GM18870 (cell line): Measurements from ENCODE around the gene RNF141.

Source experiments
- ATAC-seq: cut with Tn5 transposase; IDR thresholded peaks from one replicate; pipeline ENCODE4 v1.9.1; 2021; ENCODE audit warnings: moderate library complexity; ENCODE audit not compliant: unreplicated experiment

Gene RNF141

GRCh38 chr11:10561947-10562346 is 21.0 kb upstream of the RNF141 start:
- ATAC-seq: no peak

- ATAC-seq: no peak
Observed at GRCh38 chr11:10561043-10561818, 20.2 kb upstream of the RNF141 start.

DNA sequence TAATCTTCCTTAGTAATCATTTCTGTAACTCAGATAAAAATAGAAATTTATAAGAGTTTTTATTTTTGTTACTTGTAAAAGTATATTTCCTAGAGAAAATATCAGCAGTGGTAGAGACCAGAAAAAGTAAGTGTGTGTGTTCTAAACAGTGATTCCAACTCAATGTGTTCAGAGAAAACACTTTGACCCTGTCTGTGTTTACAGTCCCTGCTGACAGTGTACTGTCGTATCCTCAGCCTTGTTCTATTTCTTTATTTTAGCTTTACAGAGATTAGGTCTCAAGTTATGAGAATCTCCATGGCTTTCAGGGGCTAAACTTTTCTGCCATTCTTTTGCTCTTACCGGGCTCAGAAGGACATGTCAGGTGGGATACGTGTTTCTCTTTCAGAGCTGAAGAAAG is 17.3 kb upstream of the RNF141 start:
- no peak for ATAC-seq

DNA sequence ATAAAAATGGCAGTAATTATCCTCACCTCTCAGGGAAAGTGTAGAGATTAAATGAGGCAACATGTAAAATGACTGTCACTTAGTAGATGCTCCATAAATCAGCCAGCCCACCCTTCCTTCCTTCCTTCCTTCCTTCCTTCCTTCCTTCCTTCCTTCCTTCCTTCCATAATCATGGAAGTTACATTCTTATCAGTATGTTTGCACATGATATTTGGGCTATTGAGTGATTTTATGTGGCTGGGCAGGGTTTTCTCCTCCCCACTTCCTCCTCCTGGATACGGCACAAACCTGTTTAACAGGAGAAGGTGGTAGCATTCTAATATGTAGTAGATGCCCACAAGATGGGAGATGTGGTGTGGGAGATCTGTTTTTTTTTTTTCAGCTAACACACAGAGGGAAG is 15.6 kb upstream of the RNF141 start:
- ATAC-seq: no peak

DNA sequence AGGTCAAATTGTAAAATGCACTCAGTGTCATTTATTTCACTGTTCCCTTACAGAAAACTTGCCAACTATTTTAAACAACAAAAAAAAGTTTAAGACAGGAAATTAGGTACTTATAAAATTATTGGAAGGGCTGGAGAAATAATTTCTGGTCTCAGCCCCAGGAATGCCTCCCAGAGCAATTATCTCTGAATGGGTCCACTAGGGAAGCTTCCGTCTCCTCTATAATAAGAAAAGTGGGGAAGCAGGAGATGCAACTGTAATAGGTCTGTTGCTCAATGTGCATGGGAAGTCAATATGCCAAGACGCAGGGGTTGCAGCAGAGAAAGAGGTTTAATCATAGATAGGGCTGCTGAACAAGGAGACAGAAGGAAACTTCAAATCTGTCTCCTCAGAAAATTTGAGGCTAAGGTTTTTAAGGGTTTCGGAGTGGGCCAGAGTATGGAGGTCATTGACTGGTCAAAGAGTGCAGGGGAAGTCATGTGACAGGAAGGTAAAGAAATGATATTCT is 10.9 kb upstream of the RNF141 start:
- no peak for ATAC-seq

DNA sequence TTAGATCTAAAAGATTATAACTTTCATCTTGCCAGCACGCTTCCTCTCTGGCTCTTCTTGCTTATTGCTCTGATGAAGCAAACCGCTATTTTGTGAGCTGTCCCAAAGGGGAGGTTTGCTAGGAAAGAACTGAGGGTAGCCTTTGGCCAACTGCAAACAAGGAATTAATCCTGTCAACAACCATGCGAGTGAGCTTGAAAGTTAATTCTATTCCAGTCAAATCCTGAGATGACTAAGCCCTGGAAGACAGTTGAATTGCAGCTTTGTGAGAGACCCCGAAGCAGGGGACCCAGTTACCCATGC is 10.3 kb upstream of the RNF141 start:
- no peak for ATAC-seq

GRCh38 chr11:10550503-10551289 is 9.7 kb upstream of the RNF141 start:
- ATAC-seq: no peak

DNA sequence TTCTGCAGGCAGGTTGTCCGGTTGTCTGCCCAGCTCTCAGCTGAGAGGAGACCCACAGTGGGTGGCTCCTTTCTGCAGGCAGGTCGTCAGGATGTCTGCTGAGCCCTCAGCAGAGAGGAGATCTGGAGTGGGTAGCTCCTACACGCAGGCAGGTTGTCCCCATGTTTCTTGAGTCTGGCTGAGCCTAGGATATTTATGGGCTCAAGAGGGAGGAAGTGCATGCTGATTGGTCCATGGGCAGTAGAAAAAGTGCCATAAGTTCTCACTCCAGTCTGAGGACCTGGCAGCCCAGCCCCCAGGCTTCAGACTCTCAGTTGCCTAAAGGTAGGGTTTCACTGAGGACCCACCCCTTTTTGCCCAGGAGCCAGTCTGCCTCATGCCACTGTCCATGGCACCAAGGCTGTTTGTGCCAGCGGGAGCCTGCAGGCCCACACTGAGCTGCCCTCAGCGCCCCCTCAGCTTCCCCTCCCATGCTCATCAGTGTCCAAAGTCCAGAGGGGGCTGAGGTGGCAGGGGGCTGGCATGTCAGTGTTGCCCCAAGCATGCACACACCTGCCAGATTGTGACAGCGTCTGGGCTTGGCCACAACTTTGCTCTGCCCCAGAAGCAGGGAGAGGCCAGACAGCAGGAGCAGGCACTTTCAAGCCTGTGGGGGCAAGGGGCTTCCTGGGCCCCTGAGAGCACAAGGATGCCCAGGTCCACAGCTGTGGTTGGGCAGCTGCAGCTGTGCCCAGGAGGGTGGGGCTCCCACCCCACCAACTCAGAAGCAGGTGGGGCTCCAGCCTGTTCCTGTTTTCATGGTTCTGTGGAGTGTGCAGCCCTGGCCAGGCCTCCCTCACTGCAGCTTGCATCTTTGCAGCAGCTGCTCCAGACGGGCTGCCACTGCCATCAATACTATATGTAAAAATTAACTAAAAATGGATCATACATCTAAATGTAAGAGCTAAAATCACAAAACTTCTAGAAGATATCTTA is 3.8 kb upstream of the RNF141 start:
- ATAC-seq: no peak

- ATAC-seq: no peak
Observed at GRCh38 chr11:10543782-10544181, 2.8 kb upstream of the RNF141 start.

- no peak for ATAC-seq
Observed at GRCh38 chr11:10542776-10543175, 1.8 kb upstream of the RNF141 start.

- ATAC-seq: no peak
Observed at GRCh38 chr11:10541561-10541930, 559 bp upstream of the RNF141 start.

DNA sequence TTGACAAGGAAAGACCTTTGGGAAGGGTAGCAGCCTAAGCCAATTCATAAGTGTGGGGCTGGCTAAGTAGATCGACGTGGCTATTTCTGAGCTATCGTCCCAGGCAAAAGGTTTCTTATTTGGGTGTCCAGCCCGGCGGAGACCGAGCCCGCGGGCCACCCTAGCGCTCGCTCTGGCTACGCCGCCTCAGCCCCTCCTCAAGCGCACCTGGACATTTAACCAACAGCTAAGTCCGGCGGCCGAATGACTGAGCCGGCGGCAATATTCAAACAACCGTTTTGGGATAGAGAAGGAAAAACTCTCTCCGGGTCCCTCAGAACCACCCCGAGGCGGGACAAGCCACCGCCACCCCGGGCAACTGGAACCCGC is 457 bp downstream of the RNF141 start:
- peak; percentile 19 for ATAC-seq

GRCh38 chr11:10539339-10539738 is 1.6 kb downstream of the RNF141 start:
- no peak for ATAC-seq

GRCh38 chr11:10538924-10539323 is 2.1 kb downstream of the RNF141 start:
- ATAC-seq: no peak

GRCh38 chr11:10537600-10537999 is 3.4 kb downstream of the RNF141 start:
- no peak for ATAC-seq

DNA sequence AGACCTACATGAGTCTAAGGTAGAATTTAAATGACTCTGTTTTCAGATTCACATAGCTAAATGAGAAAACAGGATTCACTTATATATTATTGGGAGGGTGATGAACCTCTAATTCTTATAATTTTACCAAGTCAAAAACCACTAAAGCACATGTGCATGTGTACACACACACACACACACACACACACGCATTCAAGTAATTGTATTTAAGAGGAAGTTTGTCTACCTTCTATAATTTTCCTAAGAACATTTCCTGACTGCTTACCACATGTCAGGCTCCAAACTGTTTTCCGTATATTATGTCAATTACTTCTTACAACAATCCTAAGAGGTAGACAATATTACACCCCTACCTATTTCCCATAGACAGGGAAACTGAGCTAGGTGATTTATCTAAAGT is 6.7 kb downstream of the RNF141 start:
- no peak for ATAC-seq

DNA sequence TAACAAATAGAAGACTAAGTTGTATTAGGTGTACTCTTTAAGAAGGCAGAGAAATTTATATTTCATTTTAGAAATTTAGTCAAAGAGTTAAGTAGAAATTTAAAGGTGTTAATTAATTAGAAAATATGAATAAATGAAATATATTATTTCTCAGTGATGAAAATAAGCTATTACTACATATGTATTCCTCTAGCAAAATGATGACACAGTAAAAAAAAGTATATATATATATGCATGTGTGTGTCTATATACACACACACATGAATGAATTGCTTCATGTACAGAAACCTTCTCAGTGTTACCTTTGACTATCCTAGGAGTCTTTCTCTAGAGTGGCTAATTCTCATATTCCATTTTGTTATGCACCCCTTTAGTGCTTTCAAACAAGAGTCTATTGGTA is 7.7 kb downstream of the RNF141 start:
- no peak for ATAC-seq

DNA sequence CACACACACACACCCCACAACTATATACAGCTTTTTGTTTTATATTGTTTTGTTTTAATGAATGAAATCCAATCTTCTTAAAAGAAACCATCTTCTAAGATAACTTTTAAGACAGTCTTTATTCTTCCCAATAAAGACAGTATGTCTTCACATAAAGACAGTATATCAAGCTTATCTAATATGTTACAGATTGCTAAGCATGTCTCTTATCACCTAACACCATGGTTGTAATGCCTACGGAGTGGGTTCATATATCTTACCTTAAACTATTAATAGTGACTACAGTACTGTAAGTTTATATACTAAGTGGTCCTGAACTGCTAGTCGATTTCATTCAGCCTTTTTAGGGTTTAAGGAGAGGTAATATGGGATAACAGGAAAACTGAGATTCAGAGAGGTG is 8.5 kb downstream of the RNF141 start:
- no peak for ATAC-seq

DNA sequence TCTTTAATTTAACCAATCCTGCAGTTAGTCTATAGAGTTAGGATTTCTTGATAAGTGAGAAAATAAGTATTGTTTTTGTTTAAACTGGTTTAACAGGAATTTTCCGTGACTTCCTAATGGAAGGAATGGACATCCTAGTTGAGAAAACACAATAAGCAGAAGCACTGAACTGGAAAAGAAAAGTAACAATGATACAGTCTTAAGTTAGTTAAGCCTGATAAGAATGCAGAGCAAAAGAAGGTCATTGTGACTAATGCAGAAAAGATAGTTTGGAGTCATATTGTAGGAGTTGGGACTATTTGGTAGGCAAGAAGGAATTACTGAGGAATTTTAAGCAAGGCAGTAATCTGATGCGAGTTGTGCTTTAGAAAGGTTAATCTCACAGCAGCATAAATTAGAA is 11.7 kb downstream of the RNF141 start:
- no peak for ATAC-seq

GRCh38 chr11:10528121-10528520 is 12.9 kb downstream of the RNF141 start:
- no peak for ATAC-seq
